ENCODE results near the gene DYSF.

DNA sequence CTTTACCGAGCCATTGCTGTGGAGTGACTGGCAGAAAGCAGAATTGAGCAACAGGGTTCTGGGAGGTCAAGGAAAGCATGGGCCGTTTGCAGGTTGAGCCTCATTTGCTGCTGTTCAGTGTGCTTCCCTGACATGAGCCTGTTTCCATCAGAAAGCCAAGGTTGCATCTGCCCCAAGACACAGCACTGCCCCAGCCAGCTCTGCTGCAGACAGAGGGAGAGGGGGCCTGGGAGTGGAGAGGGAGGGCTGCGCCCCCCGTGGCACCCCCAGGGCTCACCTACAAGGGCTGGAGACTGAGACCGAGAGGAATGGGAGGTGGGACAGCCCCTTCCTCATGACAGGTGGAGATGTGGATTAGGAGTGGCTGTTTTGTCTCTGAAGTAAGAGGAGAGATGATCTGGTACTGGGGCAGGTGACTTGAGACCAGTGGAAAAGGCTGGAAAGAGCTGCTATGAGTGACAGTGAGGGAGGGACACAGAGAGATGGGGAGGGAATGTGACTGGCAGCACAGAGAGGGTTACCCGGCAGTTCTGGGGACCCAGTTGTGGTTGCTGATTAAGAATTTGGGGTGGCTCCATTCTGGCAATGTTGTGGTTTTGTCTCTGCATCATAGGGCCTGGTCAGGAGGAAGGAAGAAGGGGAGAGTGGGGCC, 218.0 kb downstream of the DYSF start:
- TF ChIP-seq, protein P1, sequence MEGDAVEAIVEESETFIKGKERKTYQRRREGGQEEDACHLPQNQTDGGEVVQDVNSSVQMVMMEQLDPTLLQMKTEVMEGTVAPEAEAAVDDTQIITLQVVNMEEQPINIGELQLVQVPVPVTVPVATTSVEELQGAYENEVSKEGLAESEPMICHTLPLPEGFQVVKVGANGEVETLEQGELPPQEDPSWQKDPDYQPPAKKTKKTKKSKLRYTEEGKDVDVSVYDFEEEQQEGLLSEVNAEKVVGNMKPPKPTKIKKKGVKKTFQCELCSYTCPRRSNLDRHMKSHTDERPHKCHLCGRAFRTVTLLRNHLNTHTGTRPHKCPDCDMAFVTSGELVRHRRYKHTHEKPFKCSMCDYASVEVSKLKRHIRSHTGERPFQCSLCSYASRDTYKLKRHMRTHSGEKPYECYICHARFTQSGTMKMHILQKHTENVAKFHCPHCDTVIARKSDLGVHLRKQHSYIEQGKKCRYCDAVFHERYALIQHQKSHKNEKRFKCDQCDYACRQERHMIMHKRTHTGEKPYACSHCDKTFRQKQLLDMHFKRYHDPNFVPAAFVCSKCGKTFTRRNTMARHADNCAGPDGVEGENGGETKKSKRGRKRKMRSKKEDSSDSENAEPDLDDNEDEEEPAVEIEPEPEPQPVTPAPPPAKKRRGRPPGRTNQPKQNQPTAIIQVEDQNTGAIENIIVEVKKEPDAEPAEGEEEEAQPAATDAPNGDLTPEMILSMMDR (IDR thresholded peaks at IDR 0.05; ENCODE audit: low read depth, low read length, poor library complexity, severe bottlenecking), result no peak
- TF ChIP-seq EZH2phosphoT487 (IDR thresholded peaks at IDR 0.05; ENCODE audit: borderline replicate concordance, low read length), result no peak
